Astrocyte of the spinal cord (primary cell): ENCODE measurements around the gene VASH1.

Experiments
- DNase-seq: peaks from one replicate; pipeline ENCODE4 v3.0.0; 2011; ENCODE audit warnings: low read depth, low spot score
- H3K4me3 ChIP-seq: 2 replicates; pipeline ENCODE4 v1.5.1; 2011; ENCODE audit warnings: low read depth, mild to moderate bottlenecking, low read length, moderate library complexity
- CTCF ChIP-seq: IDR thresholded peaks from 2 replicates; pipeline ENCODE4 v1.5.1; 2012; ENCODE audit warnings: low read depth, mild to moderate bottlenecking, low read length, inconsistent platforms
- in situ Hi-C: cut with HindIII; loops from 2 replicates; pipeline ENCODE4 v1.10.0; 2017; ENCODE audit warnings: low sequenced_read_pairs

Gene VASH1

GRCh38 chr14:76761136-76761959 lies at the start of gene VASH1:
VASH1 (plus strand) TSS chr14:76761468; CDS start chr14:76762822, 1,354 bp downstream.
- DNase-seq, result peak; percentile 62
- in situ Hi-C loops, result no loop called here
- peak within 1 kb of the TSS; percentile 62 for H3K4me3 ChIP-seq
- TF ChIP-seq CTCF, result no peak

GRCh38 chr14:76713121-76713520 lies 48.1 kb upstream of the VASH1 start:
- no peak overlapping the region for H3K4me3 ChIP-seq
- in situ Hi-C loops, result no loop called here
- no peak for TF ChIP-seq CTCF
- DNase-seq, result no peak

GRCh38 chr14:76714470-76714869 lies 46.8 kb upstream of the VASH1 start:
- DNase-seq, result no peak
- in situ Hi-C loops, result no loop called here
- no peak overlapping the region for H3K4me3 ChIP-seq
- TF ChIP-seq CTCF, result no peak

GRCh38 chr14:76715101-76715500 lies 46.2 kb upstream of the VASH1 start:
- in situ Hi-C loops, result no loop called here
- no peak for TF ChIP-seq CTCF
- no peak overlapping the region for H3K4me3 ChIP-seq
- no peak for DNase-seq

- no peak overlapping the region for H3K4me3 ChIP-seq
- in situ Hi-C loops, result no loop called here
- no peak for DNase-seq
- no peak for TF ChIP-seq CTCF
Measured at GRCh38 chr14:76715511-76716081, 45.7 kb upstream of the VASH1 start.

GRCh38 chr14:76716285-76716684 lies 45.0 kb upstream of the VASH1 start:
- no peak for TF ChIP-seq CTCF
- DNase-seq, result no peak
- in situ Hi-C loops, result no loop called here
- H3K4me3 ChIP-seq, result no peak overlapping the region
